HTERT RPE-1 (cell line): ENCODE data around the gene ADAMTS8.

Experiments used
- in situ Hi-C: fragments of 300-500 bp; cut with MboI; formaldehyde crosslinking; loops from 4 replicates; pipeline ENCODE4 v1.14.3; 2020; ENCODE audit warnings: low sequenced_read_pairs

ADAMTS8 gene

DNA sequence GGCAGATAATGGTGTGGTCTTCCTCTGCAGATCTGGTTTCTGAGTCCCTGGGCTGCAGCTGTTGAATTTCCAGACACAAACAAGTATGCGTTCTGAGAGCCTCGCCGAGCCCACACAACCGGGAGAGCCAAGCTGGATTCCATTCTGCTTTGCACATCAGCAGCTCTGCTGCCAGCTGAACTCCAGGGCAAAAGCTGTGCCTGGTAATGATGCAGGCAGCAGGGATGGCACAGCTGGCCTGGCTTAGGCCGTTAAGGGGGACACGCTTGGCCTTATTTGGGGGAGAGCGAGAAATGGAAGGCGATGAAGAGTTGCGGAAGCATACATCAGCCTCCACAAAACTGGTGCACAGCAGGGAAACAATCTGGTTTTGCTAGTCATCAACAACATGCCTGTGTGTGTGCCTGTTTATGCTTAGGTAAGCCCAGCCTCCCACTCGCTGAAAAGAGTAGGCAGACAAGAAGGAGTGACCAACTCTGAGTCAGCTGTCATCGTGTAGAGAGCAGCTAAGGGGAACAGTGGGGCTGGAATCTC, 25.1 kb downstream of the ADAMTS8 start:
- in situ Hi-C loops: no loop called here

- in situ Hi-C loops: no loop called here
Measured at GRCh38 chr11:130402570-130402969, 25.8 kb downstream of the ADAMTS8 start.

DNA sequence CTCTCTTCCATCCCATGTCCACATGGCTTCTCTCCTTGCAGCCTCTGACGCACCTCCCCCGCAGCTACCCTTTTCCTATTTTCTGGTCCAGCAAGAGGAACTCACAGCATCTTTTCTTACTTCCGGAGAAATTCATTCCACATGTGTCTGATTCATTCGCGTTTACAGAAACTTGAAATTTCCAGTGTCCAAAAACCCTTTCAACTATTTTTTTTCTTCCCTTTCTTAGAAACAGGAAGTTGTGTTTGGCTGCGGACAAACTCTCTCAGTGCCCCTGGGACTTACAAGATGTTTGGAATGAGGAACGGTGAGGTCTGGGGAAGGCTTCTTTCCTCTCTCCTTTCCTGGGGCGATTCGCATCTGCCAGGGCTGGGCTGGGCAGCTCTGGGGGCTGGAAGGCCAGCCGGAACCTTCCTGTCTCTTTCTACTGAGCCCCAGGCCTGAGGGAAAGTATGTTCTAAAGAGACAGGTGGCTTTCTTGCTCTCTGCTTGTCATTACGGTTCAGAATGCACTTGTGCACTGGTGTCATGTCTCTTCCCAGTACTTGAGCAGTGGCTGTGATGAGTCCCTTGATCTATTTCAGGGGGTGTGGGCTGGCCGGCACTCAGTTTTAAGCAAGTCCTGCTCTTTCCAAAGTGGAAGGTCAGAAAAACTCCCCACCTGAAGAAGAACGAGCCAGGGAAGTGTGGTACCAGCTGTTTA, 27.5 kb downstream of the ADAMTS8 start:
- in situ Hi-C loops: no loop called here

- in situ Hi-C loops: no loop called here
Measured at GRCh38 chr11:130399196-130399595, 29.2 kb downstream of the ADAMTS8 start.

DNA sequence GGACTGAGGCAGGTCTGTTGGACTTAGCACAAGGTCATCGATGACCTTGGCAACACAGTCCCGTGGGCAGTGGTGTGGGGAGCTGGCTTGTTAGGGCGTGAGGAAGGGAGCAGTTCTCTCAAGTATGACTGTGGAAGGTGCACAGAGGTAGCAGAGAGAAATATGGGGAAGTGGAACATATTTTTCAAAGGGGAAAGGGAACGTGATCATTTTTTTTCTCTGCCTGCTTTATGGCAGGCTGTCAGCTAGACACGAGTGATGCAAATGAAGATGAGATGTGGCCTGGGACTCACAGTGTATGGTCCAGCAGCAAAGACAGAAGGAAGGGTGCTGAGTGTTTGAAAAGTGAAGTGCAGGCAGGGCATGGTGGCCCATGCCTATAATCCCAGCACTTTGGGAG, 30.6 kb downstream of the ADAMTS8 start:
- in situ Hi-C loops: no loop called here

DNA sequence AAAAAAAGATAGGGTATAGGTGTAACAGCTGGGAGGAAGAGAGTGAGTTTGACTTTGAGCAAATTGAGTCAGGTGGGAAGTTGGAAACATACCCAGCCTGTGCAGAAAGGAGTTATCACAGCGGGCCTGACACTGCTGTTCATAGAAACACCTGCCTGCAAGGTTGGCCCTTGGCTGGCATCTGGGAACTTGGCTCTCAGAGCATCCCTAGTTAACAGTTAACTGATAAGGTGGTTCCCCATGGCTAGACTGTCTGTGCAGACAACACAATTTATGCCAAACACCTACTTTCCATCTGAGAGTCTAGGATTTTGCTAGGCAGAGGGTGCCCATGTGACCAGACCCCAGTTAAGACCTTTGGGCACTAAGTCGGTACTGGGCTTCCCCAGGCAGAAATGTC, 31.4 kb downstream of the ADAMTS8 start:
- in situ Hi-C loops: no loop called here

- in situ Hi-C loops: no loop called here
Measured at GRCh38 chr11:130394615-130395014, 33.8 kb downstream of the ADAMTS8 start.

- in situ Hi-C loops: no loop called here
Measured at GRCh38 chr11:130391711-130392110, 36.7 kb downstream of the ADAMTS8 start.

- in situ Hi-C loops: no loop called here
Measured at GRCh38 chr11:130390071-130390758, 38.2 kb downstream of the ADAMTS8 start.

- in situ Hi-C loops: no loop called here
Measured at GRCh38 chr11:130389335-130389935, 39.0 kb downstream of the ADAMTS8 start.

DNA sequence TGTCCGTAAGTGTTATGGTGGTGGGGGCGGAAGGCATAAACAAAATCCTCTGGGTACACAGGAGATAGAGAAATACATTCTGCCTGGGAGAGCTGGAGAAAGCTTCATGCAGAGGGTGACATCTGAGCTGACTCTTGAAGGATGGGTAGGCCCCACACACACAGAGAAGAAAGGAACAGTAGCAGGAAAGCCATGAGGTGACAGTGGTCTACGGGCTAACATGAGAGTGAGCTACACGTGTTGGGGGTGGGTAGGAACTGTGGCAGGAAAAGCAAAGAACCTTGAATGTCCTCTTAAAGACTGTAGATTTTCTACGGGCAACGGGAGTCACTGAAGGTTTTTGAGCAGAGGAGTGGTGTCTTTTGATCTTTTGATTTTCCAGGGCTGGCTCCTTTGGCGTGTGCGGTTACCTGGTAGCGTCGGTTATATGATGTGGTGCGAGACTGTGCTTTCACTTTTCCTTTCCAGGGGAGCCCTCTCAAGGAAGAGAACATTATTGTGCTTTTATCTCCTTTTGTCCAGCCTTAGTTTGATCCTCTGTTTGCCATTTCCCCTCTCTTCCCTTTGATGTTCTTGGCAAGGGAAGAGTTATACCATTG, 39.7 kb downstream of the ADAMTS8 start:
- in situ Hi-C loops: no loop called here

DNA sequence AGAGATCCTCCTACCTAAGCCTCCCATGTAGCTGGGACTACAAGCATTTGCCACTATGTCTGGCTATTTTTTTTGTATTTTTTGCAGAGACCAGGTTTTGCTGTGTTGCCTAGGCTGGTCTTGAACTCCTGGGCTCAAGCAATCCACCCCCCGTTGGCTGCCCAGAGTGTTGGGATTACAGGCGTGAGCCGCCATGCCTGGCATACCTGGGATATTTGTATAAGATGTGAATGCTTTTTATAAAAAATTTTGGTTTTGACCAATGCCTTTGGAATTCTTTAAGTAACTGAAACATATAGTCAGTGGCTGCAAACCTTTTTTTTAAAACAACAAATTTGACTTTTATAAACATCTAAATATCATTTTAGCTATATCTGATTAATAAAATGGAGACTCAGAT, 42.4 kb downstream of the ADAMTS8 start:
- in situ Hi-C loops: no loop called here

DNA sequence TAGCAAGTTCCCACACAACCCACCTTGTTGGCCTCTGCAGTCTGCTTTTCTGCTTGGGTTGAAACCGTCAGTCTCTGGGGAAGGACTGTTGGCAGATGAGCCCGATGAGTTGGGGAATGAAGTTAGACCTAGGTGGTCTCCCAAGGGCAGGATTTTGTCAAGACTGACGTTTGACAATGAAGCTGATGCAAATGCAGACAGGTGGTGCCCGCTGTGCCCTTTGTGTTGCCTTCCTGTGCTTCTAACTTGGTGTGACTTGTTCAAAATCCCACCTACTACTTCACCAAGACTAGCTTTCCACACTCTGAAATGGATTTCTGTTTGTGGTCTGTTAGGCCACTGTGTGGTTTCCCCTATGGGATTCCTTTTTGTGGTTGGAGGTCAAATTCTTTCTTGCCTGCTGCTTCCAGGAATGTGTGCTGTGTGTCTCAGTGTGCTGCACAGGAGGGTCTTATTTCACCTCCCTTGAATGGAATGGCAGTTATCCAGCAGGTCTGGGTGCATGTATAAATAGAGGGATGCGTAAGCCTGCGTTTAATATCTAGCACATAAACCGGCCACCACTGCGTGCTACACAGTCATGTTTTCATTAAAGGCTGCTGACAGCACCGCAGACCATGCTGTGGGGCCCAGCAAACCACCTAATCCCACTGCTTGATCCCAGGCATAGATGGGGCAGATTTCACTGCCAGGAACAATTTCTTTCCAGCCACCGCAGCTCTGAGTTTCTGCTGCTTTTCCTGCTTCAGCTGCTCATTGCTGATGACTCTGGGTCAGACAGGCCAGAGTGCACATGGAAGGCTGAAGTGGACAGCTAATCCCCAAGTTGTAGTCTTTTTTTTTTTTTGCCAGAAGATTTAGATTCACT, 44.8 kb downstream of the ADAMTS8 start:
- in situ Hi-C loops: no loop called here

GRCh38 chr11:130381317-130381716, 47.1 kb downstream of the ADAMTS8 start:
- in situ Hi-C loops: no loop called here

- in situ Hi-C loops: no loop called here
Measured at GRCh38 chr11:130380778-130381177, 47.6 kb downstream of the ADAMTS8 start.

GRCh38 chr11:130379276-130379675, 49.1 kb downstream of the ADAMTS8 start:
- in situ Hi-C loops: no loop called here

DNA sequence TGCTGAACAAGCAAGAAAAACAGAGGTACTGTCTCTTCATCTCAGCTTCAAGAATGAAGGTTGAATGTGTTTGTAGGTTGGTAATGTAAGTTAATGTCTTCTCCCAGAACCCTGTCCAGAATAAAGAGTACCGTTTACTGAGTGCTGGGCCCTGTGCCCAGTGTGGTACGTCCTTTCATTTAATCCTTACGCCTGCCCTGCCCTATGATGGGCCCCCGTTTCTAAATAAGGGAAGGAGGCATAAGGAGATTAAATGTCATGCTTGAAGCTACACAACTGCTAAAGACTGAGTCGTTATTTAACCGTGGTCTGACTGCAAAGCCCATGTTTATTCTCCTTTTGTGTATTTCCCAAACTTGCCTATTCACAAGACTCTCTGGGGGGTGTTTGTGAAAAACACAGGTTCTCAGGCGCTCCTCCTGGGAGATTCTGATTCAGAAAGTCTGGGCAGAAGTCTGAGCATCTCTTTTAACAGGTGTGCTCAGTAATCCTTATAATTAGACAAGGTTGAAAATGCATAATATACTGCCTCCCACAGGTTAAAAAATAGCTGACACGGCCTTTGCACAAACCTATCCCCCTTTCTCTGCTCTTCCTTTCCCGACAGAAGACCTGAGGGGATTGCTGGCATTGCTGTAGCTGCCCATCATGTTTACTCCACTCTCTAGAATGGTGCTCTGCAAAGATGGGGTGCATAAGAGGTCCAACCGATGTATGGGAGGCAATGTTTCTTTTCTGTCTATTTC, 57.4 kb downstream of the ADAMTS8 start:
- in situ Hi-C loops: no loop called here

DNA sequence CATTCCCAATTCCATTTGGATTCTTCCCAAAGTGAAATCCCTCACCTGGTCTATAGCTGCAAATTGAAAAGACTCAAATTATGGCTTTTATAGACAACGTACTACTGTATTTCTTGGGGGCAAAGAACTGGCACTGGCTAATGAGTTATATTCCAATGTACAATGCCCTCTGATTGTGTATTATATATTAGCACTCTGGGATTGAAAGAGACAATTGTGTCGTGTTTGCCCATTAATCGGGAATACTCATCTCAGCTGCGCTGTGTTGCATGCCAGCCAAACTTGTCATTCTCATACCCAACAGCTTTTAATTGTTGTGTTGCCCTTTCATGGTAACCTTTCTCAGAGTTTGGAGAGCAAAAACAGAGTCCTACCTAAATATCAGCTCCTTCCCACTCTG, 58.7 kb downstream of the ADAMTS8 start:
- in situ Hi-C loops: no loop called here

- in situ Hi-C loops: no loop called here
Measured at GRCh38 chr11:130369141-130369691, 59.2 kb downstream of the ADAMTS8 start.

DNA sequence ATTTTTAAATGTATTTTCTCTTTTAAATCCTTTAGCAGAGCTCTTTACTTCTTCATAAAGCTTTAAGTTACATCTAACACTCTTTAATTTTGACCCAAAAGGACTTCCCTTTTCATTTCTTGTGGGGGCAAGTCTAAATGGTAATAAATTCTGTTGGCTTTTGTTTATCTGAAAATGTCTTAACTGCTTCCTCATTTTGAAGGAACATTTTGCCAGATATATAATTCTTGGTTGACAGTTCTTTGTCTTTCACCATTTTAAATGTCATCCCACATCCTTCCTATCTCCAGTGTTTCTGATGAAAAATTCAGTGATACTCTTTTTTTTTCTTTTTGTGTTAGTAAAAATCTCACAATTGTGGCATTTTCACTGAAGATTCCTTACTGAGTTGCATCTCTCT, 69.0 kb downstream of the ADAMTS8 start:
- in situ Hi-C loops: no loop called here
